ENCODE measurements around the gene DYNC2I2.
"Not testable (repeated sequence)": the region's sequence is repeated elsewhere in the genome, so short reads cannot be mapped to it uniquely, and the experiment has no call there.

DNA sequence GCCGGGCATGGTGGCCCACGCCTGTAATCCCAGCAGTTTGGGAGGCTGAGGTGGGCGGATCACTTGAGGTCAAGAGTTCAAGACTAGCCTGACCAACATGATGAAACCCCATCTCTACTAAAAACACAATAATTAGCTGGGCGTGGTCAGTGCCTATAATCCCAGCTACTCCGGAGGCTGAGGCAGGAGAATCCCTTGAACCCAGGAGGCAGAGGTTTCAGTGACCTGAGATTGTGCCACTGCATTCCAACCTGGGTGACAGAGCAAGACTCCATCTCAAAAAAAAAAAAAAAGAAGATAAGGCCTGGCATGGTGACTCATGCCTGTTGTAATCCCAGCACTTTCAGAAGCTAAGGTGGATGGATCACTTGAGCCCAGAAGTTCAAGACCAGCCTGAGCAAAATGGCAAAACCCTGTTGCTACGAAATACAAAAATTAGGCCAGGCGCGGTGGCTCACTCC, 9.9 kb upstream of the DYNC2I2 start:
- TF ChIP-seq, protein P1, sequence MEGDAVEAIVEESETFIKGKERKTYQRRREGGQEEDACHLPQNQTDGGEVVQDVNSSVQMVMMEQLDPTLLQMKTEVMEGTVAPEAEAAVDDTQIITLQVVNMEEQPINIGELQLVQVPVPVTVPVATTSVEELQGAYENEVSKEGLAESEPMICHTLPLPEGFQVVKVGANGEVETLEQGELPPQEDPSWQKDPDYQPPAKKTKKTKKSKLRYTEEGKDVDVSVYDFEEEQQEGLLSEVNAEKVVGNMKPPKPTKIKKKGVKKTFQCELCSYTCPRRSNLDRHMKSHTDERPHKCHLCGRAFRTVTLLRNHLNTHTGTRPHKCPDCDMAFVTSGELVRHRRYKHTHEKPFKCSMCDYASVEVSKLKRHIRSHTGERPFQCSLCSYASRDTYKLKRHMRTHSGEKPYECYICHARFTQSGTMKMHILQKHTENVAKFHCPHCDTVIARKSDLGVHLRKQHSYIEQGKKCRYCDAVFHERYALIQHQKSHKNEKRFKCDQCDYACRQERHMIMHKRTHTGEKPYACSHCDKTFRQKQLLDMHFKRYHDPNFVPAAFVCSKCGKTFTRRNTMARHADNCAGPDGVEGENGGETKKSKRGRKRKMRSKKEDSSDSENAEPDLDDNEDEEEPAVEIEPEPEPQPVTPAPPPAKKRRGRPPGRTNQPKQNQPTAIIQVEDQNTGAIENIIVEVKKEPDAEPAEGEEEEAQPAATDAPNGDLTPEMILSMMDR (IDR thresholded peaks at IDR 0.05) = not testable (repeated sequence)
- not testable (repeated sequence) for TF ChIP-seq POLR2AphosphoS5 (IDR thresholded peaks at IDR 0.05); EP300 (IDR thresholded peaks at IDR 0.05; ENCODE audit: low read depth); POLR2A (IDR thresholded peaks at IDR 0.05)
